GM11168 (cell line): ENCODE data around the gene KIF5C.

ENCODE experiments used
- in situ Hi-C: fragments of 300-500 bp; cut with MboI; formaldehyde crosslinking; loops from one replicate; pipeline ENCODE4 v1.12.0; 2022; ENCODE audit warnings: low sequenced_read_pairs; ENCODE audit not compliant: unreplicated experiment

Gene KIF5C

GRCh38 chr2:148885988-148886387 is 11.0 kb downstream of the KIF5C start:
- in situ Hi-C loops = loop anchor here (25.0 kb wide), 1 partner anchor 1824 kb away; no protein-coding TSS in a partner anchor

- in situ Hi-C loops = loop anchor here (25.0 kb wide), 1 partner anchor 1825 kb away; no protein-coding TSS in a partner anchor
Observed at GRCh38 chr2:148887350-148888002, 12.4 kb downstream of the KIF5C start.

GRCh38 chr2:148888003-148888501 is 13.0 kb downstream of the KIF5C start:
- in situ Hi-C loops = loop anchor here (25.0 kb wide), 1 partner anchor 1826 kb away; no protein-coding TSS in a partner anchor

DNA sequence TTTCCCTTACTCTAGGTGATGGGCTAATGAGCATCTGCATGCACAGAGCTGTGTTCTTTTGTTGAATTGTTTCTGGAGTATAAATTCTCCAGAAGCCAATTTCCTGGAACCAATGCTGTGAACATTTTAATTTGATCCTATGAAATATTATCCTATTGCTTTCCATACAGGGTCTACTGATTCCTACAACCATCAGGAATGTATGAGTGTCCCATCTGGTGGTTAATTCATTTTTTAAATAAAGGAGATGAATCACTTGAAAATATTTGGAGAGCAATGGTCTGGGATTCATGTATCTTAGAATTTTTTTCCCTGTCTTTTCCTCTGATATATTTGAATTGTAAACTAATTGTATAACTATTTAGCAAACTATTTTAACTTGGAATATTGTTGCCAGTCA is 14.0 kb downstream of the KIF5C start:
- in situ Hi-C loops = loop anchor here (25.0 kb wide), 1 partner anchor 1827 kb away; no protein-coding TSS in a partner anchor

DNA sequence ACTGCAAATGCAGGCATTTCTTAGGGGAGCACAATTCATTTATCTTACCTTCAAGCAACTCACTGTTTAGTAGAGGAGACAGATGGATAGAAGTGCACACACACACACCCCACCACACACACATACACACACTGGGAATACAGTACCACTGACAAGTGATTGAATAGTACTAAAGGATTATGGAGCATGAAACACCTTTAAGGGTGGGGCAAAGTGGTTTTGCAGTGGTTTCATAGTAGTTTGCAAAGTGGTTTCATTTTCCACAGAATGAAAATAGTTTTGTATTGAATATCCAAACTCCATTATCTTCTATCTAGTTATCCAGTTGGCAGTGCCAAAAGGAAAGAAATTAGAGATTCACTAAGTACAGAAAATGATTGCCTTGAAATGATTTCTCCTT is 18.9 kb downstream of the KIF5C start:
- in situ Hi-C loops = loop anchor here (25.0 kb wide), 1 partner anchor 1832 kb away; no protein-coding TSS in a partner anchor

DNA sequence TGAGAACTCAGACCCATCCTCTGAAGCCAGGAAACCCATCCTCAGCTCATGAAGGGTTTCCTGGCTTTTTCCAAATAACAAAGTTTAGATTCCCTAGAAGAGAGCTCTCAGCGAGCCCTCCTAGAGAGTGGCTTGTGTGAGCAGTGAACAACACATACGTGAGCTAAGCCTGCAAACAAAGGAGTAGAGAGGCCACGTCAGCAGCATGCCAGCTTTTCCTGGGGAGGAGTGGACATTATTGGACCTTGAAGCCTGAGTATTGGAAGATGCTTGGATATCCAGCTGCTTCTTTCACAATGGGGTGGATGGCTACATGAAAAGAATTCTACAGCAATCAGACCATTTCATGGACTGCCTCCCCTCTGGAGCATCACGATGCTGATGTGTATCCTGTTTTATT is 21.1 kb downstream of the KIF5C start:
- in situ Hi-C loops = loop anchor here (25.0 kb wide), 1 partner anchor 1834 kb away; no protein-coding TSS in a partner anchor

GRCh38 chr2:148899638-148900318 is 24.8 kb downstream of the KIF5C start:
- in situ Hi-C loops = loop anchor here (25.0 kb wide), 1 partner anchor 1837 kb away; no protein-coding TSS in a partner anchor

DNA sequence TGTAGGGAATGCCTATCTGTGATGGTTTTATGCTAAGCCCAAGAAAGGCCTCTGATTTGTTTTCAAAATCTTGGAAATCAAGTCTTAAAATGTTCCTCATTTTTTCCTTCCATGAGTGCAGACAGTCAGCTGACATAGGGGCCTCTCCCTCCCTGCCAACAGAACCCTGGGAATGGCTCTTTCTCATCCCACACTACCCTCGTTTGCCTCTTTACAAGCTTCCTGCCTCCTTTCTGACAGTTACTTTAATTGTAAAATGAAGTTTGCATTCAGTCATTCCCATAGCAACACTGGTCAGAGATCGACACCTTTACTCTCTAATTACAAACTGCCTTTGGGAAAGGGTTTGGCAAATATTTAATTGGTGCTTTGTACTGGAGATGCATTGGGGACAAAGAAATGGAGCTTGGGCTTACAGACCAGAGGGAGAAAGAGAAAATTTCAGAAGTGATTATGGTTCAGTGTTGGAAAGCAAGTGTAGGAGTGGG is 25.4 kb downstream of the KIF5C start:
- in situ Hi-C loops = no loop called here

- in situ Hi-C loops = no loop called here
Observed at GRCh38 chr2:148901142-148901541, 26.1 kb downstream of the KIF5C start.

GRCh38 chr2:148902798-148903197 is 27.8 kb downstream of the KIF5C start:
- in situ Hi-C loops = no loop called here

DNA sequence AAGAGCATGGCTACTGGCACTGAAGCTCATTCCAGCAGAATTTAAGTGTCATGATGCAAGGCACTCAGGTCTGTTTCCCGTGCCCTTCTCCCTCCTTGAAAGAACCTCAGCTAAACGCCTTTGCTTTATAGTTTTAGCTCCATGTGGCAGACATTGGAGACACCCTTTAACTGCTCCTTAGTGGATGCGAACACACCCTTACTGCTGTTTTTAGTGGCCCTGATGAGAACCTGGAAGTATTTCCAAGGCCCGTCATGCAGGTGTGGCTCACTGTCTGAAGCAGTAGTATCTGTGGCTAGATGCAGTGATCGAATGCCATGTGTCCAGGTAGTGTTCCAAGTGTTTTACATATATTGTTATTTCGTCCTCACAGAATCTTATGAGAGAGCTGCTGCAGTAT is 28.3 kb downstream of the KIF5C start:
- in situ Hi-C loops = no loop called here

- in situ Hi-C loops = no loop called here
Observed at GRCh38 chr2:148903979-148904378, 29.0 kb downstream of the KIF5C start.

DNA sequence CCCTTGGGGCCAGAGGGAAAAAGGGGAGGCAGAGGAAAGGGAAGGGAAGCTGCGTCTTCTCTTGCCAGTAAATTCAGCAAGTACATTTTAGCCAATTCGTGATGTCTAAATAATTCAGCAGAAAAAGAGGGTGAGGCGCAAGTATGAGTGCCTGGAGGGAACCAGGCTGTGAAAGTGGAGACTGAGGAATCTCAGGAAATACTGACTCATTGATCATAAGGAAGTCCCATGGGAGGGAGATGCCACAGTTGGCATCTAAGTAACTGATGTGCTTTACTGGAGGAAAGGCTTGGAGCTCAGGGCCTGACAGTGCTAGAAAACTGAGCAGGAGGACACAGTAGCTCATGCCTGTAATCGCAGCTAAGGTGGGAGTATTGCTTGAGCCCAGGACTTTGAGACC is 31.1 kb downstream of the KIF5C start:
- in situ Hi-C loops = no loop called here

DNA sequence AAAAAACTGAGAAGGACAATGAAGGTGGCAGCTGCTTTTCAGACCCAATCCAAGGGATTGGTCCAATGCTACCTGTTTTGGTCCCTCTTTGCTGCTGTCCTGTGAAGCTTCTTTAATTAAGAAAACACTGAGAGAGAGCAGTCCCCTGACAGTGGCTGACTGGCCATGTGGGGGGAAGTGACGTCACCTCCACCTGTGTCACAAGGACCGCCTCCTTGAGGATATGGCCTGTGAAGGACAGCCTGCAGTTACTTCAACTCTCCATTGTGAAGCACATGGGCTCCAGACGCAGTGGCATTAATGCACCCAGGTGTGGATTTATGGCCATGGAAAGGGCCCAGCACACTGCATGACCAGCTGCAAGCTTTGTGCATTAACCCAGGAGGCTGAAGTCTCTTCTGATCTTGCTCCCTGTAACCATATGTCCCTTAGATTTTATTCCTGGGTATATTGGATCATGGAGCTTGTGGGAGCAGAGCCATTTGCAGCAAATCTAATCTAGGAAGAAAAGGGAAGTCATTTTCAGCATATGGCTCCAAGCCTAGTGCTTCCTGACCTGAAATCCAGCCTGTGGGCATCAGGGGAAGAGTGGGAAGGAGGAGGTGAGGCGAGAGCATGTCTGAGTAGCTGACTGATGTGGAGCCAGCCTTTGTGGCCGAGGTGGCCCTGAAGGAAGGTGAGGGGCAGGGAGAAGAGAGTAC is 32.2 kb downstream of the KIF5C start:
- in situ Hi-C loops = no loop called here

- in situ Hi-C loops = no loop called here
Observed at GRCh38 chr2:148909114-148909513, 34.1 kb downstream of the KIF5C start.

- in situ Hi-C loops = no loop called here
Observed at GRCh38 chr2:148913061-148913460, 38.0 kb downstream of the KIF5C start.

- in situ Hi-C loops = no loop called here
Observed at GRCh38 chr2:148913492-148913891, 38.5 kb downstream of the KIF5C start.

- in situ Hi-C loops = no loop called here
Observed at GRCh38 chr2:148914463-148914862, 39.4 kb downstream of the KIF5C start.

DNA sequence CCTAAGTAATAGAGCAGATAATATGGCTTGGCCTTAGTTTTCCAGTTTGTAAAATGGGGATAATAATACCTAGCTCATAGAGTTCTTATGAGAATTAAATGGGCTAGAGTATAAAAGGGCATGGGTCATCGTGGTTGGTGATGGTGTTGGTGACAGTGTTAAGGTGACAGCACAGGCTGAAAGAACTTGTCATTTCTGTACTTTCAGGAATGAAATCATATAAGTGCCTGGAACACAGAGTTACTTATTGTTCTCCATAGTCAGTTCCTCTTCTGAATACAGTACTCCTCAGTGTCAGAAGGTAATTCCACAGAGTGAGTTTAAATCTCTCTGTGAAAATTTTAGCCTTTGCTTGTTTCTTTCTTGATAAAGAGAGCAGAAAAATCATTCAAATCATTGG is 42.4 kb downstream of the KIF5C start:
- in situ Hi-C loops = no loop called here

DNA sequence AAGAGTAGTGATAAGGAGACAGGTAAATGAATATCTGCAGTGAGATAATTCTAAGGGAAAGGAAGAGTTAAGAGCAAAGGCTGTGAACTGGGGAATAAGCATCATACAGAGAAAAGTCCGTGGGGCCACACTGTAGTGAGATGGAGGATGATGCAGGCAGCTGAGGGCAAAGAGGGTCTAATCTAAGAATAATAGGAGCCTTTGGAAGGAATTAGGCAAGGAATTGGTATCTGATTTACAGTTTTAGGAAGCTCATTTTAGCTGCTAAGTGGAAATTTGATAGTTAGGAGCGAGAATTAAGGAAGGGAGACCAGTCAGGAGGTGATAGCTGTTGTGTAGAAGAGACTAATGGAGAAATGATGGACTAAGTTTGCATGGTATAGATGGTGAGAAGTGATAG is 43.5 kb downstream of the KIF5C start:
- in situ Hi-C loops = no loop called here

- in situ Hi-C loops = no loop called here
Observed at GRCh38 chr2:148920559-148920958, 45.5 kb downstream of the KIF5C start.
